ENCODE measurements around the gene ZNRF2.

GRCh38 chr7:30323006-30323355, 38.6 kb downstream of the ZNRF2 start:
- TF ChIP-seq LEF1 (IDR thresholded peaks at IDR 0.05; ENCODE audit: borderline replicate concordance) (no peak), ELF4 (IDR thresholded peaks at IDR 0.05) (no peak), CTBP1 (IDR thresholded peaks at IDR 0.05; ENCODE audit: borderline replicate concordance) (no peak), L3MBTL2 (conservative IDR thresholded peaks at IDR 0.05) (no peak), FOXA1 (IDR thresholded peaks at IDR 0.05) (no peak), FOXK2 (IDR thresholded peaks at IDR 0.05) (no peak), HDGF (IDR thresholded peaks at IDR 0.05; ENCODE audit: borderline replicate concordance) (no peak), ARNT (IDR thresholded peaks at IDR 0.05) (no peak), FOXM1 (IDR thresholded peaks at IDR 0.05; ENCODE audit: borderline replicate concordance) (no peak), ZNF384 (IDR thresholded peaks at IDR 0.05) (no peak), BHLHE40 (IDR thresholded peaks at IDR 0.05; ENCODE audit: borderline replicate concordance) (no peak)
